ENCODE results near the gene SLC7A10. TPM values are rescaled to one million over a fixed set of nuclear protein-coding genes. Genes with fewer than 3 reads are reported as not detected.

The SLC7A10 gene
- total RNA-seq, 1 donor from 2014 or later: not detected

DNA sequence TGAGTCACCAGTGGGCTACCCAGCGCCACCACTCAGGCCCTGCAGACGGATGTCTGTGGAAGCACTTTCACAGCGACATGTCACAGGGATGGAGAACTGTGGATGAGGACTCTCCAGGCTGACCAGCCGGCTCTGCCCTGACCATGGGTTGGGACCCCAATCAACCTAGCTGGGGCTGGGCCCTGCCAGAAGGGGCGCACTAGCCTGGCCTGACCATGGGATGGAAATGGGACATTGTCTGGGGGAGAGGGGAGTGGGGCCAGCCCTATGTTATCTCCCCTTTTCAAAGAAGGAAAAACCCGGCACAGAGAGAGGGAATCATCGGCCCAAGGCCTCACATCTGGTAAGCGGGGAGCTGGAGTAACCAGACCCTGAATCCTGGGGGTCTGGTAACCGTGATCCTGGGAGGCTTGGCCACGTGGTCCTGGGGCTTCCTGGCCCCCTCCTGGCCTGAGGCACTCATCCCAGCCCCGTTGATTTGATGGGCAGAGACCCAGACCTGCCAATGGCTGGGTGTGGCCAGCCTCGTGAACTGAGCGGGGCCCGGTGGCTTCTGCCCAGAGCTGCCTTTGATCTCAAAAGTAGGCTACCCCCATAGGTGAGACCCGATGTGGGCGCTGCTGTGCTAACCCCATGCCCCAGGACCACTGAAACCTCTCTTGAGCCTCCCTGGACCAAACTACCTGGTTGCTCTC, 11.2 kb upstream of the SLC7A10 start:
- DNase-seq: no peak
- H3K27me3 ChIP-seq (ENCODE audit: low read depth): peaks cover 77% of the 10 kb centered on the region
- intact Hi-C loops (cut with micrococcal nuclease): loop anchor here (5.0 kb wide), 1 partner anchor 170 kb away; no protein-coding TSS in a partner anchor

DNA sequence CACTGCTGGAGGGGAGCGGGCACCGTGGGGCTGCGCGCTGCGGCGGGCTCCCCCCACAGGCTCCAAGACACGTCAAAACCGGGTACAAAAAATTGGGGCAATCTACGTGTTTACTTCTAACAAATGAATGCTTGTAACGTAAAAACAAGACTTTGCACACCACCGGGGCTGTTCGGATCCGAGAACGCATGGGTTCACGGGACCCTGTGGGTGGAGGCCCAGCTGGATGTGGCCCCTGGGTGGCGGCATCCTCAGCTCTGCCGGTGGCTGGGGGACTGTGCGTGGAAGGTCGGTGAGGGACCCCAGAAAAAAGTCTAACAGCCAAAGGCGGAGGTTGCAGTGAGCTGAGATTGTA, 10.3 kb upstream of the SLC7A10 start:
- H3K36me3 ChIP-seq: no peaks in the 10 kb centered on the region
- no peak overlapping the region for H3K27ac ChIP-seq (replicated peaks)
- H3K4me3 ChIP-seq: no peak overlapping the region
- intact Hi-C loops (cut with micrococcal nuclease): loop anchor here (5.0 kb wide), 1 partner anchor 171 kb away; no protein-coding TSS in a partner anchor
- TF ChIP-seq, protein P1, sequence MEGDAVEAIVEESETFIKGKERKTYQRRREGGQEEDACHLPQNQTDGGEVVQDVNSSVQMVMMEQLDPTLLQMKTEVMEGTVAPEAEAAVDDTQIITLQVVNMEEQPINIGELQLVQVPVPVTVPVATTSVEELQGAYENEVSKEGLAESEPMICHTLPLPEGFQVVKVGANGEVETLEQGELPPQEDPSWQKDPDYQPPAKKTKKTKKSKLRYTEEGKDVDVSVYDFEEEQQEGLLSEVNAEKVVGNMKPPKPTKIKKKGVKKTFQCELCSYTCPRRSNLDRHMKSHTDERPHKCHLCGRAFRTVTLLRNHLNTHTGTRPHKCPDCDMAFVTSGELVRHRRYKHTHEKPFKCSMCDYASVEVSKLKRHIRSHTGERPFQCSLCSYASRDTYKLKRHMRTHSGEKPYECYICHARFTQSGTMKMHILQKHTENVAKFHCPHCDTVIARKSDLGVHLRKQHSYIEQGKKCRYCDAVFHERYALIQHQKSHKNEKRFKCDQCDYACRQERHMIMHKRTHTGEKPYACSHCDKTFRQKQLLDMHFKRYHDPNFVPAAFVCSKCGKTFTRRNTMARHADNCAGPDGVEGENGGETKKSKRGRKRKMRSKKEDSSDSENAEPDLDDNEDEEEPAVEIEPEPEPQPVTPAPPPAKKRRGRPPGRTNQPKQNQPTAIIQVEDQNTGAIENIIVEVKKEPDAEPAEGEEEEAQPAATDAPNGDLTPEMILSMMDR (IDR thresholded peaks at IDR 0.05; ENCODE audit: borderline replicate concordance): no peak
- no peaks in the 10 kb centered on the region for H3K4me1 ChIP-seq
- H3K27me3 ChIP-seq (ENCODE audit: low read depth): peaks cover 77% of the 10 kb centered on the region
- DNase-seq: no peak
- no peaks in the 10 kb centered on the region for H3K9me3 ChIP-seq (replicated peaks)

More for the DNA sequence above, 11.2 kb upstream of the SLC7A10 start:
- no peaks in the 10 kb centered on the region for H3K36me3 ChIP-seq
- no peak overlapping the region for H3K27ac ChIP-seq (replicated peaks)
- TF ChIP-seq, protein P1 (IDR thresholded peaks at IDR 0.05; ENCODE audit: borderline replicate concordance): no peak
- no peak overlapping the region for H3K4me3 ChIP-seq
- peaks cover 5% of the 10 kb centered on the region for H3K4me1 ChIP-seq
- no peaks in the 10 kb centered on the region for H3K9me3 ChIP-seq (replicated peaks)

DNA sequence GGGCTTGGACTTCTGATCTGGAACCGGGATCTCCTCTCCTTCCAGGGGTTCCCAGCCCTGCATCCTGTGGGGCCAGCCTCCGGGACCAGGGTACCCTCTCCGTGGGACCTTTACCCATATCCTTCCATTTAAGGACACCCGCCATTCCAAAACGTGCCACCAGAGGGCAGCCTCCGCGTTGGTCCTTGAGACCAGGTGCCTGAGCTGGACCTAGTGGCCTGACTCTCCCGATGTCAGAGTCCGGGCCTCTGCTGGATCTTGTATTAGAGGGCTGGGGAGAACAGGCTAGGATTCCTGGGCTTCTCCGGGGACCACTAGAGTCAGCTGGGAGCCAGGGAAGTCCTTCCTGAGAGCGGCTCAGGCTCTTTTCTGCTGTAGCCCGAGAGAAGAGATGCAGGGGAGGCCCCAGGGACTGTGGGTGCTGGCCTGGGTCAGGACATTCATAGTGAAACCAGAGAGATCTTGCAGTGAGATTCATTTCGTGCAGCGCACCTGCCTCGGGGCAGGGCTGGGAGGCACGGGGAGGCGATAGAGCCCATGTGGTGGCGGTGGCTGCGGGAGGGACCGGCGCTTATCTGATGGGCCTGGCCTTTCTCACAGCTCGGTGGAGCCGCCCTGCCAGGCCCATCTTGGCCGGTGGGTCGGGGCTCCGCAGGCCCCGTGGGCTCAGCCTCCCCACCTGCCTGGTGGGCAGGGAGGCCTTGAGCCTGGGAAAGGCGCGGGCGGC, 9.8 kb upstream of the SLC7A10 start:
- TF ChIP-seq, protein P1 (IDR thresholded peaks at IDR 0.05; ENCODE audit: borderline replicate concordance): peak; percentile 94
- no peak overlapping the region for H3K27ac ChIP-seq (replicated peaks)
- H3K9me3 ChIP-seq (replicated peaks): no peaks in the 10 kb centered on the region
- DNase-seq: peak; percentile 81
- H3K4me3 ChIP-seq: no peak overlapping the region
- H3K4me1 ChIP-seq: no peaks in the 10 kb centered on the region
- intact Hi-C loops (cut with micrococcal nuclease): loop anchor here (5.0 kb wide), 1 partner anchor 172 kb away; no protein-coding TSS in a partner anchor
- H3K36me3 ChIP-seq: no peaks in the 10 kb centered on the region
- peaks cover 77% of the 10 kb centered on the region for H3K27me3 ChIP-seq (ENCODE audit: low read depth)

DNA sequence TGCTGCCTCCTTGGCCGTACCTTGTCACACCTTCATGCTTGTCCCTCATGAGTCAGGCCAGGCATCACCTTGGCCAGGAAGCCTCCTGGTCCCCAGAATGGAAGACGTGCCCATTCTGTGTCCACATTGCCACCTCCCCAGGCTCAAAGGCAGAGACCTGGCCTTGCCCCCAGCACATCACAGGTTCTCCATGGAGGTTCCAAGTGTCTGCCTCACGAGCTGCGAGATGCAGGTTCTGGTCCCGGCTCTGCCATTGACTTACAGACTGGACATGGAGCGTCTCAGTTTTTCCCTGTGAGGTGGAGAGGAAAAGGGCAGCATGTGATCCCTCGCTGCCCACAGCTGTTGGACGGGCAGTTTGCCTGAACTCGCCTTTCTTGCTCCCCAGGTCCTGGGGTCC, 9.1 kb upstream of the SLC7A10 start:
- intact Hi-C loops (cut with micrococcal nuclease): loop anchor here (5.0 kb wide), 1 partner anchor 173 kb away; no protein-coding TSS in a partner anchor
- no peak for DNase-seq
- H3K27me3 ChIP-seq (ENCODE audit: low read depth): peaks cover 77% of the 10 kb centered on the region

DNA sequence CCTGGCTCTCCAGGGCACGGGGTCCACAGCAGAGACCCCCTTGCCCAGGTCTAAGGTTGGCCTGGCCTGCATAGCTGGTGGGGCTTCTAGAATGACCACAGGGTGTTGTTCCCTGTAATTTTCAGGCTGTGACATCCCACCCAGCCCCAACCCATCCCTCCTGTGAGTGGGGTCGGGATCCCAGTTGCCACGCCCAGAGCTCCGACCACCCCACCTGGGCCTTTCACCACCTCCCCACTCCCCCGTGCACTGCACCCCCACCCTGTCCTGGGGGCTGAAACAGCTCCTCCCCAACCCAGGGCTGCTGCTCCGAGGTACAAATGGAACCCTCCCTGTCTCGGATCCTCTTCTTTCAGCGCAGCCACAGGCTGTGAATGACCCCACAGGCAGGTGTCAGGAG, 8.4 kb upstream of the SLC7A10 start:
- no peak overlapping the region for H3K4me3 ChIP-seq
- DNase-seq: no peak
- no peak overlapping the region for H3K27ac ChIP-seq (replicated peaks)
- TF ChIP-seq, protein P1 (IDR thresholded peaks at IDR 0.05; ENCODE audit: borderline replicate concordance): no peak
- intact Hi-C loops (cut with micrococcal nuclease): no loop called here
- no peaks in the 10 kb centered on the region for H3K36me3 ChIP-seq
- H3K9me3 ChIP-seq (replicated peaks): peaks cover 7% of the 10 kb centered on the region
- H3K27me3 ChIP-seq (ENCODE audit: low read depth): peaks cover 82% of the 10 kb centered on the region
- no peaks in the 10 kb centered on the region for H3K4me1 ChIP-seq

More for the DNA sequence above, 9.1 kb upstream of the SLC7A10 start:
- no peaks in the 10 kb centered on the region for H3K36me3 ChIP-seq
- TF ChIP-seq, protein P1 (IDR thresholded peaks at IDR 0.05; ENCODE audit: borderline replicate concordance): no peak
- no peak overlapping the region for H3K4me3 ChIP-seq
- H3K27ac ChIP-seq (replicated peaks): no peak overlapping the region
- H3K9me3 ChIP-seq (replicated peaks): peaks cover under 1% of the 10 kb centered on the region
- H3K4me1 ChIP-seq: no peaks in the 10 kb centered on the region
